Chondrocyte (in vitro differentiated cells): ENCODE results near the gene FRMD4A. TPM values are rescaled to one million over a fixed set of nuclear protein-coding genes. Genes with fewer than 3 reads are reported as not detected.

ENCODE experiments used
- DNase-seq: peaks from one replicate; pipeline ENCODE4 v3.0.0; 2021; ENCODE audit warnings: mixed read lengths, low spot score
- H3K27ac Mint-ChIP-seq: one replicate; pipeline ENCODE4 v1.8.0; 2021; ENCODE audit warnings: mild to moderate bottlenecking, moderate library complexity, mixed read lengths; ENCODE audit not compliant: unreplicated experiment
- H3K27me3 Mint-ChIP-seq: 2 replicates; pipeline ENCODE4 v1.8.0; 2021; ENCODE audit warnings: low read depth, mixed read lengths
- H3K36me3 Mint-ChIP-seq: 2 replicates; pipeline ENCODE4 v1.8.0; 2021; ENCODE audit warnings: low read depth, mixed read lengths
- H3K4me1 Mint-ChIP-seq: 2 replicates; pipeline ENCODE4 v1.8.0; 2021; ENCODE audit warnings: low read depth, mild to moderate bottlenecking, mixed read lengths
- H3K4me3 Mint-ChIP-seq: one replicate; pipeline ENCODE4 v1.8.0; 2021; ENCODE audit warnings: mild to moderate bottlenecking, moderate library complexity, mixed read lengths; ENCODE audit not compliant: unreplicated experiment
- H3K9me3 Mint-ChIP-seq: 2 replicates; pipeline ENCODE4 v1.8.0; 2021; ENCODE audit warnings: low read depth, mixed read lengths
- CTCF ChIP-seq: fragments of 200-600 bp; sonication (generic); IDR thresholded peaks from 2 replicates; pipeline ENCODE4 v1.5.0; 2021; ENCODE audit warnings: antibody characterized with exemption, mild to moderate bottlenecking, moderate library complexity
- total RNA-seq: library from RNA; stranded (reverse); gene quantifications from 3 replicates; pipeline ENCODE4 v1.2.1, GENCODE V29; 2021

FRMD4A gene
- total RNA-seq, 1 donor from 2014 or later: 129 TPM

GRCh38 chr10:13684252-13684791, 646.4 kb downstream of the FRMD4A start:
- no peaks in the 10 kb centered on the region for H3K27me3 Mint-ChIP-seq
- peak; percentile 79 for DNase-seq
- H3K4me1 Mint-ChIP-seq: peaks cover 40% of the 10 kb centered on the region
- peaks cover 37% of the 10 kb centered on the region for H3K36me3 Mint-ChIP-seq
- peak overlapping the region; percentile 97 for H3K27ac Mint-ChIP-seq
- no peak for TF ChIP-seq CTCF
- peak overlapping the region; percentile 64 for H3K4me3 Mint-ChIP-seq
- no peaks in the 10 kb centered on the region for H3K9me3 Mint-ChIP-seq

- DNase-seq: peak; percentile 80
- TF ChIP-seq CTCF: no peak
- Mint-ChIP-seq H3K4me1 (peaks cover 40% of the 10 kb centered on the region), H3K4me3 (no peak overlapping the region), H3K9me3 (no peaks in the 10 kb centered on the region), H3K27ac (peak overlapping the region; percentile 61), H3K36me3 (peaks cover 36% of the 10 kb centered on the region), H3K27me3 (no peaks in the 10 kb centered on the region)
Measured at GRCh38 chr10:13683017-13683416, 647.7 kb downstream of the FRMD4A start.

DNA sequence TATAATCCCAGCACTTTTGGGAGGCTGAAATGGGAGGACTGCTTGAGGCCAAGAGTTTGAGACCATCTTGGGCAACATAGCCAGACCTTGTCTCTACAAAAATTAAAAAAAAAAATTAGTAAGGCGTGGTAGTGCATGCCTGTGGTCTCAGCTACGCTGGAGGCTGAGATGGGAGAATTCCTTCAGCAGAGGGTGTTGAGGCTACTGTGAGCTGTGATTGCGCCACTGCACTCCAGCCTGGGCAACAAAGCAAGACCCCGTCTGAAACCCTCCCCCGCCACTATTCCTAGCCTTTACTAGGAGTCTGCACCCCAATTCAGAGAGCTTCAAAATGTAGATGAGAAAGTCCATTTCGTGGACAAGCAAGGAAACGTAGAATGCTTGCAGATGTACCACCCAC, 648.8 kb downstream of the FRMD4A start:
- H3K4me1 Mint-ChIP-seq: peaks cover 37% of the 10 kb centered on the region
- no peak for TF ChIP-seq CTCF
- H3K27me3 Mint-ChIP-seq: no peaks in the 10 kb centered on the region
- H3K27ac Mint-ChIP-seq: no peak overlapping the region
- peaks cover 36% of the 10 kb centered on the region for H3K36me3 Mint-ChIP-seq
- no peak for DNase-seq
- no peaks in the 10 kb centered on the region for H3K9me3 Mint-ChIP-seq
- H3K4me3 Mint-ChIP-seq: no peak overlapping the region

DNA sequence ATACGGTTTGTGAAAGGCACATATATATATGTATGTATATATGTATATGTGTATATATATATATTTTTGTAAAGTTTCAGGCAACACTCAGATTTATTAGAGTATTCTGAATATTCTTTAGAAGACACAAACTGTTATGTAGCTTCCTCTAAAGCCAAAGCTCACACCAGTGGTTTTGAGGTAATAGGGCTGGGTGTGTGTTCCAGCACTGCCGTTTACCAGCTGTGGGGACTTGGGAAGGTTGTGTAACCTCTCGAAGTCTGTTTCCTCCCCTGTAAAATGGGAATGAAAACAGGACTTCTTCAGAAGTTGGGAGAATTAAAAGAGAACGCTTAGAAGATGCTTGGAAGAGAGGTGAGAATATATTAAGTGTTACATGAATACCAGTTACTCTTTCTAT, 649.2 kb downstream of the FRMD4A start:
- H3K9me3 Mint-ChIP-seq: no peaks in the 10 kb centered on the region
- peaks cover 32% of the 10 kb centered on the region for H3K4me1 Mint-ChIP-seq
- DNase-seq: no peak
- no peak overlapping the region for H3K4me3 Mint-ChIP-seq
- H3K36me3 Mint-ChIP-seq: peaks cover 37% of the 10 kb centered on the region
- TF ChIP-seq CTCF: no peak
- no peaks in the 10 kb centered on the region for H3K27me3 Mint-ChIP-seq
- no peak overlapping the region for H3K27ac Mint-ChIP-seq

- peak overlapping the region; percentile 58 for H3K27ac Mint-ChIP-seq
- H3K9me3 Mint-ChIP-seq: no peaks in the 10 kb centered on the region
- H3K27me3 Mint-ChIP-seq: no peaks in the 10 kb centered on the region
- no peak overlapping the region for H3K4me3 Mint-ChIP-seq
- peaks cover 28% of the 10 kb centered on the region for H3K4me1 Mint-ChIP-seq
- peaks cover 37% of the 10 kb centered on the region for H3K36me3 Mint-ChIP-seq
- TF ChIP-seq CTCF: no peak
- no peak for DNase-seq
Measured at GRCh38 chr10:13681095-13681494, 649.6 kb downstream of the FRMD4A start.
